ENCODE data around the gene LRRC25.

Gene LRRC25

DNA sequence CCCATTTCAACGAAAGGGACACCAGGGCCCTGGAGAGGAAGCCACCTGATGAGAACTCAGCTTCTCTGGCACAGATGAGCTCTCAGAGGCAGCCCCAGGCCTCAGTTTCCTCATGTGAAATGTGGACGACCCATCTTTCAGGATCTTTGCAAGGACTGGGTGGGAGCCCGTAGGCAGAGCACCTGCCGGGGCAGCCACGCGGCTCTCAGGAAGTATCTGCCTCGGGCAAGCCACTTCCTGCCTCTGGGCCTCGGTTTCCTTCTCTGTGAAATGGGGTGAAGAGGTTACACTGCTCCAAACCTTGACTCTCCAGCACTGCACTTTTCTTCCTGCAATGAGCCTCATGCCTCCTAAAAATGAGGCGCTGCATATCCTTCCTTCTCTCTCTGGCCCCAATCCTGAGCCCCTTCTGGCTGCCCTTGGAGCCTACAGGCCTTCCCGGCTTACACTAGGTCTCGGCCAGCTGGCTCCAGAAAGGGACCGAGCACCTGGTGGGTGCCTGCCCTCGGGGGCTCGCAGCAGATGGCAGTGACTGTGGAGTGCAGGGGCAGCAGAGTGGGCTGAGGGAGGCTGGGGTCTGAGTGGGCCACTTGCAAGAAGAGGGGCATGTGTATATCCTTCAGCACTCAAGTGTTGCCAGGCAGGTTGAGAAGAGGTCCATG lies 25.2 kb upstream of the LRRC25 start:
- no peak overlapping the region for H3K4me3 ChIP-seq (ENCODE audit: low read depth, low read length)
- no peak for DNase-seq (ENCODE audit: low read depth)
- TF ChIP-seq CTCF (IDR thresholded peaks at IDR 0.05; ENCODE audit: low read depth, low read length, missing control alignments), result no peak

GRCh38 chr19:18421371-18421959 lies 24.0 kb upstream of the LRRC25 start:
- TF ChIP-seq CTCF (IDR thresholded peaks at IDR 0.05; ENCODE audit: low read depth, low read length, missing control alignments), result no peak
- 0 out of 2 replicates have a peak overlapping the region, but pooled peaks have one; percentile 57 for H3K4me3 ChIP-seq (ENCODE audit: low read depth, low read length)
- no peak for DNase-seq (ENCODE audit: low read depth)

- no peak for DNase-seq (ENCODE audit: low read depth)
- peak overlapping the region; percentile 57 for H3K4me3 ChIP-seq (ENCODE audit: low read depth, low read length)
- no peak for TF ChIP-seq CTCF (IDR thresholded peaks at IDR 0.05; ENCODE audit: low read depth, low read length, missing control alignments)
These were observed 23.5 kb upstream of the LRRC25 start for GRCh38 chr19:18420930-18421329.

DNA sequence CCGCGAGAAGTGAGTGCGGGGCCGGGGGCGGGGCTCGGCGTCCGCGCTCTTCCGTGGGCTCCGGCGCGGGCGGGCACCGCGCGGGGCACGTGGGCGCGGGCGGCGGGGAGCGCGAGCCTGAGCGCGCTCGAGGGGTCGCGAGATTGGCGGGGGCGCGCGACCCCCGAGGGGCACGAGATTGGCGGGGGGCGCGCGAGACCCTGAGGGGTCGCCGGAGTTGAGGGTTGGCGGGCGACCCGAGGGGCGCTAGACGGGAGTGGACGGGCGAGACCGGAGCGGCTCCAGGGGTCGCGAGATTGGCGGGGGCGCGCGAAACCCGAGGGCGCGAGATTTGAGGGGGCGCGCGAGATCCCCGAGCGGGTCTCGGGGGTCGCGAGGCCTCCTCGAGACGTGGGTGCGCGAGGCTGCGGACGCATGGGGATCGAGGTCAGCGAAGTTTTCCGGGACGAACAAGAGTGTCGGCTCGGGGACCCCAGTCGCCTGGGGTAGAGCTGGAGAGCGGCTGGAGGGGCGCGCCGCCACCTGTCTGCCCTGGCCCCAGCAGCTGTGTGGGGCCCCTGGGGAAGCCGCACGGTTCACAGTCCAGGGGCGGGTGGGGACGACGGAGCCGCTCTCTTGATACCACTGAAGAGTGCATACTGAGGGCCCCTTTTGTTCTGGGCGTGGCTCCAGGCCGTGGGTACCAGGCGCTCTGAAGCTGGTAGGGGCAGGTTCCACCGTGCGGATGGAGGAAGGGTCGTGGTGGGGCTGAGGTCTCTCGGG lies 22.5 kb upstream of the LRRC25 start:
- no peak for TF ChIP-seq CTCF (IDR thresholded peaks at IDR 0.05; ENCODE audit: low read depth, low read length, missing control alignments)
- DNase-seq (ENCODE audit: low read depth), result no peak
- peak overlapping the region; percentile 57 for H3K4me3 ChIP-seq (ENCODE audit: low read depth, low read length)

- peak within 1 kb of the TSS; percentile 57 for H3K4me3 ChIP-seq (ENCODE audit: low read depth, low read length)
- no peak for DNase-seq (ENCODE audit: low read depth)
- peak; percentile 15 for TF ChIP-seq CTCF (IDR thresholded peaks at IDR 0.05; ENCODE audit: low read depth, low read length, missing control alignments)
These were observed 21.8 kb upstream of the LRRC25 start, which contains the start of gene SSBP4 for GRCh38 chr19:18419195-18419698. TSS of gene SSBP4 (plus strand) at chr19:18419398. CDS start at chr19:18419649, 251 bp downstream.

DNA sequence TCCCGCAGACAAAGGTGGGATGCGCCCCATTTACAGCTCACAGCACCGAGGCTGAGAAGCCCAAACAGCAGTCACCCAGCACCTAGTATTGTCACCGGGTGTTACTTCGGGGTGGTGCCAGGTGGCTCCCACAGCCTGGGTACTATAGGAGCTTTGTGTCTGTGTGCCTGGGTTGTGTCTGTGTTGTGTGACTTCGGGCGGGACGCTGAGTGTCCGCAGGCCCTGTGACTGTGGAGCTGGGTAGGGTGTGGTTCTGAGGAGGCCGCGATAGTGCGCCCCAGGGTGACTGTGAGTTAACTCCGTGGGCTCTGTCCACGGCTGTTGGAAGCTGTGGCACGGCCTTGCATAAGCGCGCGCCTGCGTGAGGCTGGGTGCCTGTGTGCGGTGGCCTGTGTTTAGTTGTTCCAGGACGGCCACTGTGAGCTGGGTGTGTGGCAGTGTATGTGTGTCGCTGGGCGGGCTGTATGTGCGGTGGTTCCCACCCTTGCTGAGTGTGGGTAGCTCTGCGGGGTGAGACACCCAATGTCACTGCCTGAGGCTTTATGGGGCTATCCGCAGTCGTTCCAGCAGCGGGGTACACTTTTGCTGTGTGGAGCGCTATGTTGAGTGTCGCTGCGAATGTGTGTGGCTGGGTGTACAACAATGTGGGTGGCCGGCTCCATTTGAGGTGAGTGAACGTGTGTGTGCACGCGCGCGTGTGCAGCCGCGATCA lies 21.2 kb upstream of the LRRC25 start:
- no peak for TF ChIP-seq CTCF (IDR thresholded peaks at IDR 0.05; ENCODE audit: low read depth, low read length, missing control alignments)

More for the DNA sequence above, 21.2 kb upstream of the LRRC25 start:
- DNase-seq (ENCODE audit: low read depth), result no peak
- H3K4me3 ChIP-seq (ENCODE audit: low read depth, low read length), result peak overlapping the region; percentile 57
